MCF 10A (cell line): ENCODE data around the gene LARGE2. TPM values are rescaled to one million over a fixed set of nuclear protein-coding genes. Genes with fewer than 3 reads are reported as not detected.

Experiments used
- BruUV-seq: library from RNA; stranded (reverse); fragments of 400-500 nt; replicated peaks from 2 replicates; lab custom pipeline; 2021; lab: Mats Ljungman, UMichigan
- CTCF ChIA-PET: fragments of 300-600 bp; sonication (Branson Sonifier 250); formaldehyde crosslinking; extraction: SDS; loops from one replicate; lab custom pipeline; 2021; ENCODE audit warnings: antibody characterized with exemption, inconsistent platforms; lab: Yijun Ruan, JAX
- POLR2A ChIA-PET: fragments of 300-600, 350-650 bp; sonication (Branson Sonifier 250); formaldehyde crosslinking; extraction: SDS; loops from one replicate; lab custom pipeline; 2020; ENCODE audit warnings: antibody characterized with exemption, inconsistent platforms; lab: Yijun Ruan, JAX
- DNase-seq: peaks from one replicate; pipeline ENCODE4 v3.0.0-alpha.2; 2018; ENCODE audit not compliant: unreplicated experiment
- H3K27ac Mint-ChIP-seq: one replicate; pipeline ENCODE4 v1.8.0; 2022; ENCODE audit warnings: mild to moderate bottlenecking, low read depth, mixed read lengths; ENCODE audit not compliant: unreplicated experiment
- H3K27me3 Mint-ChIP-seq: one replicate; pipeline ENCODE4 v1.8.0; 2022; ENCODE audit warnings: mixed read lengths; ENCODE audit not compliant: insufficient read depth, unreplicated experiment
- H3K36me3 Mint-ChIP-seq: one replicate; pipeline ENCODE4 v1.8.0; 2022; ENCODE audit warnings: mild to moderate bottlenecking, moderate library complexity, mixed read lengths; ENCODE audit not compliant: insufficient read depth, unreplicated experiment
- H3K4me1 Mint-ChIP-seq: one replicate; pipeline ENCODE4 v1.8.0; 2022; ENCODE audit warnings: mixed read lengths; ENCODE audit not compliant: insufficient read depth, unreplicated experiment
- H3K4me3 Mint-ChIP-seq: one replicate; pipeline ENCODE4 v1.8.0; 2022; ENCODE audit warnings: mild to moderate bottlenecking, moderate library complexity, mixed read lengths; ENCODE audit not compliant: unreplicated experiment
- H3K9me3 Mint-ChIP-seq: one replicate; pipeline ENCODE4 v1.8.0; 2022; ENCODE audit warnings: mixed read lengths; ENCODE audit not compliant: unreplicated experiment
- intact Hi-C: fragments of 100-400 bp; cut with micrococcal nuclease; formaldehyde crosslinking; loops from 2 replicates; pipeline ENCODE4 v1.14.1; 2022
- total RNA-seq: library from RNA; stranded (reverse); gene quantifications from 2 replicates; pipeline ENCODE4 v1.2.3, GENCODE V29; 2022
- TF ChIP-seq, protein P1 (sequence below): fragments of 200-600 bp; IDR thresholded peaks from one replicate; pipeline ENCODE4 v1.8.0; 2022; ENCODE audit warnings: antibody characterized with exemption, mild to moderate bottlenecking; ENCODE audit not compliant: unreplicated experiment

LARGE2 gene
- total RNA-seq, 1 experiment from 2014 or later: 0.91 TPM

- TF ChIP-seq, protein P1, sequence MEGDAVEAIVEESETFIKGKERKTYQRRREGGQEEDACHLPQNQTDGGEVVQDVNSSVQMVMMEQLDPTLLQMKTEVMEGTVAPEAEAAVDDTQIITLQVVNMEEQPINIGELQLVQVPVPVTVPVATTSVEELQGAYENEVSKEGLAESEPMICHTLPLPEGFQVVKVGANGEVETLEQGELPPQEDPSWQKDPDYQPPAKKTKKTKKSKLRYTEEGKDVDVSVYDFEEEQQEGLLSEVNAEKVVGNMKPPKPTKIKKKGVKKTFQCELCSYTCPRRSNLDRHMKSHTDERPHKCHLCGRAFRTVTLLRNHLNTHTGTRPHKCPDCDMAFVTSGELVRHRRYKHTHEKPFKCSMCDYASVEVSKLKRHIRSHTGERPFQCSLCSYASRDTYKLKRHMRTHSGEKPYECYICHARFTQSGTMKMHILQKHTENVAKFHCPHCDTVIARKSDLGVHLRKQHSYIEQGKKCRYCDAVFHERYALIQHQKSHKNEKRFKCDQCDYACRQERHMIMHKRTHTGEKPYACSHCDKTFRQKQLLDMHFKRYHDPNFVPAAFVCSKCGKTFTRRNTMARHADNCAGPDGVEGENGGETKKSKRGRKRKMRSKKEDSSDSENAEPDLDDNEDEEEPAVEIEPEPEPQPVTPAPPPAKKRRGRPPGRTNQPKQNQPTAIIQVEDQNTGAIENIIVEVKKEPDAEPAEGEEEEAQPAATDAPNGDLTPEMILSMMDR: no peak
- ChIA-PET CTCF (no interaction called here), POLR2A (no interaction called here)
- no peak for DNase-seq
- H3K27ac Mint-ChIP-seq: no peak overlapping the region
- H3K9me3 Mint-ChIP-seq: no peaks in the 10 kb centered on the region
- intact Hi-C loops: no loop called here
- no peak overlapping the region for H3K4me3 Mint-ChIP-seq
- BruUV-seq: no TSS peak
- H3K36me3 Mint-ChIP-seq: peaks cover 58% of the 10 kb centered on the region
- H3K27me3 Mint-ChIP-seq: no peaks in the 10 kb centered on the region
- H3K4me1 Mint-ChIP-seq: no peaks in the 10 kb centered on the region
These were observed 51.1 kb downstream of the LARGE2 start for GRCh38 chr11:45973601-45974000.

GRCh38 chr11:45974806-45975205, 52.4 kb downstream of the LARGE2 start:
- Mint-ChIP-seq H3K27me3 (no peaks in the 10 kb centered on the region), H3K36me3 (peaks cover 57% of the 10 kb centered on the region), H3K27ac (no peak overlapping the region), H3K9me3 (no peaks in the 10 kb centered on the region), H3K4me3 (no peak overlapping the region), H3K4me1 (no peaks in the 10 kb centered on the region)
- DNase-seq: no peak
- TF ChIP-seq, protein P1: no peak
- POLR2A ChIA-PET: interaction anchor here (0.7 kb wide), 1 partner anchor 615 kb away, joined by 3 read pairs; no protein-coding TSS in a partner anchor
- no TSS peak for BruUV-seq
- intact Hi-C loops: no loop called here
- CTCF ChIA-PET: interaction anchor here (0.6 to 1.0 kb wide), 2 partner anchors 9 to 45 kb away, joined by 3 to 4 read pairs; no protein-coding TSS in a partner anchor

Other genes starting within 250 kb of the LARGE2 start
- 11.9 and 14.4 TPM in 2 replicates for gene SLC35C1, start 117.5 kb upstream of the LARGE2 start, total RNA-seq
- 8.1 and 8.6 TPM in 2 replicates for gene CRY2, start 75.2 kb upstream of the LARGE2 start, total RNA-seq
- gene MAPK8IP1, start 37.0 kb upstream of the LARGE2 start, total RNA-seq: 1.8 and 2.2 TPM in 2 replicates
- 1.0 and 1.3 TPM in 2 replicates for gene FREY1, start 15.4 kb upstream of the LARGE2 start, total RNA-seq
- gene PEX16, start 4.8 kb upstream of the LARGE2 start, total RNA-seq: 28.1 and 30.2 TPM in 2 replicates
- gene PHF21A, start 198.8 kb downstream of the LARGE2 start, total RNA-seq: 33.2 and 37.6 TPM in 2 replicates